HCT116 (cell line): ENCODE measurements around the gene TRAF3. TPM values are rescaled to one million over a fixed set of nuclear protein-coding genes. Genes with fewer than 3 reads are reported as not detected.

ENCODE experiments used
- ATAC-seq: fragments of 200-7000 bp; cut with Tn5 transposase; 2 replicates; pipeline ENCODE4 v1.9.1; 2020; ENCODE audit warnings: mild to moderate bottlenecking, moderate library complexity
- BruUV-seq: library from RNA; stranded (reverse); fragments of 400-500 nt; replicated peaks from 2 replicates; lab custom pipeline; 2021; lab: Mats Ljungman, UMichigan
- CTCF ChIA-PET: fragments of 300-600 bp; sonication (Branson Sonifier 250); formaldehyde crosslinking; loops from one replicate; lab custom pipeline; 2021; ENCODE audit warnings: antibody characterized with exemption; lab: Charles Lee
- POLR2A ChIA-PET: fragments of 300-600, 350-600 bp; sonication (Branson Sonifier 250); formaldehyde crosslinking; loops from one replicate; lab custom pipeline; 2021; ENCODE audit warnings: antibody characterized with exemption; lab: Charles Lee
- RAD21 ChIA-PET, 2 experiments: fragments of 300-600 bp; sonication (Branson Sonifier 250); formaldehyde crosslinking; loops; one replicate each; lab custom pipeline; 2023; ENCODE audit warnings: low total read pairs in 2 of 2; ENCODE audit not compliant: uncharacterized antibody in 2 of 2, unreplicated experiment in 2 of 2, low non-redundant PET in 1 of 2; lab: Charles Lee
- DNase-seq: peaks from one replicate; pipeline ENCODE4 v3.0.0-alpha.2; 2010; ENCODE audit warnings: low read depth, low spot score
- H2AFZ ChIP-seq: fragments of 200-600 bp; shearing (Covaris generic), sonication (generic); 2 replicates; pipeline ENCODE4 v1.6.1; 2017; ENCODE audit warnings: low read depth, mixed run types, mixed read lengths, antibody characterized with exemption, low read length; ENCODE audit not compliant: poor library complexity, severe bottlenecking
- H3K27ac ChIP-seq: 2 replicates; pipeline ENCODE4 v1.5.1; 2012; ENCODE audit warnings: low read depth, low read length
- H3K27me3 ChIP-seq: fragments of 200-600 bp; sonication (generic); 2 replicates; pipeline ENCODE4 v1.6.1; 2016; ENCODE audit warnings: mixed run types, low read length, mixed read lengths; ENCODE audit not compliant: insufficient read depth
- H3K36me3 ChIP-seq, 2 experiments: fragments of 200-500 bp in 1 of 2; fragments of 200-600 bp in 1 of 2; sonication (Bioruptor generic) in 1 of 2; sonication (generic) in 1 of 2; 2 replicates each; pipeline versions ENCODE4 v1.5.1 to v1.6.1; 2014 to 2016; ENCODE audit warnings: low read length in 2 of 2, inconsistent platforms in 1 of 2, mixed read lengths in 1 of 2, mixed run types in 1 of 2; ENCODE audit not compliant: insufficient read depth in 2 of 2, control insufficient read depth in 1 of 2
- H3K4me1 ChIP-seq, 2 experiments: fragments of 200-600 bp in 1 of 2; sonication (generic) in 1 of 2; 2 replicates each; pipeline versions ENCODE4 v1.5.1 to v1.6.1; 2012 to 2017; ENCODE audit warnings: low read length in 2 of 2, inconsistent platforms in 1 of 2, mild to moderate bottlenecking in 1 of 2, mixed read lengths in 1 of 2, mixed run types in 1 of 2, moderate library complexity in 1 of 2; ENCODE audit not compliant: insufficient read depth in 2 of 2, control insufficient read depth in 1 of 2
- H3K4me2 ChIP-seq: fragments of 200-600 bp; sonication (generic); 2 replicates; pipeline ENCODE4 v1.6.1; 2017; ENCODE audit warnings: mixed run types, low read length, mixed read lengths
- H3K4me3 ChIP-seq, 2 experiments: fragments of 200-600 bp in 1 of 2; sonication (generic) in 1 of 2; replicated peaks in 1 of 2; 2 replicates each; pipeline ENCODE4 v1.5.1; 2011 to 2016; ENCODE audit warnings: low read length in 2 of 2, control low read depth in 1 of 2, low read depth in 1 of 2, mild to moderate bottlenecking in 1 of 2, mixed read lengths in 1 of 2, mixed run types in 1 of 2
- H3K79me2 ChIP-seq: fragments of 200-600 bp; sonication (generic); 2 replicates; pipeline ENCODE4 v1.6.1; 2017; ENCODE audit warnings: mild to moderate bottlenecking, mixed run types, low read length, moderate library complexity, mixed read lengths; ENCODE audit not compliant: insufficient read depth
- H3K9ac ChIP-seq: fragments of 200-600 bp; sonication (generic); 2 replicates; pipeline ENCODE4 v1.6.1; 2016; ENCODE audit warnings: low read length, mixed read lengths
- H3K9me2 ChIP-seq: fragments of 200-600 bp; sonication (generic), shearing (Covaris generic); 2 replicates; pipeline ENCODE4 v1.6.1; 2017; ENCODE audit warnings: mixed run types, mild to moderate bottlenecking, moderate library complexity; ENCODE audit not compliant: insufficient read depth
- H3K9me3 ChIP-seq, 2 experiments: fragments of 200-500 bp in 1 of 2; fragments of 200-600 bp in 1 of 2; sonication (Bioruptor generic) in 1 of 2; sonication (generic) in 1 of 2; 2 replicates each; pipeline ENCODE4 v1.6.1; 2014 to 2017; ENCODE audit warnings: low read length in 2 of 2, mixed read lengths in 2 of 2, inconsistent platforms in 1 of 2, low read depth in 1 of 2, mild to moderate bottlenecking in 1 of 2, mixed run types in 1 of 2, moderate library complexity in 1 of 2; ENCODE audit not compliant: control insufficient read depth in 1 of 2, insufficient read depth in 1 of 2
- H4K20me1 ChIP-seq: fragments of 200-600 bp; sonication (generic), shearing (Covaris generic); 2 replicates; pipeline ENCODE4 v1.6.1; 2017; ENCODE audit warnings: mixed run types, mild to moderate bottlenecking, moderate library complexity; ENCODE audit not compliant: insufficient read depth
- ATF3 ChIP-seq: IDR thresholded peaks from 2 replicates; pipeline ENCODE4 v1.6.1; 2012
- CBX3 ChIP-seq: IDR thresholded peaks from 2 replicates; pipeline ENCODE4 v1.6.1; 2012; ENCODE audit warnings: low read depth
- CEBPB ChIP-seq: IDR thresholded peaks from 2 replicates; pipeline ENCODE4 v1.6.1; 2012; ENCODE audit warnings: low read depth
- CTCF ChIP-seq, 3 experiments: fragments of 200-600 bp in 1 of 3; sonication (generic) in 1 of 3; IDR thresholded peaks in 2 of 3; conservative IDR thresholded peaks in 1 of 3; 2 replicates each; pipeline ENCODE4 v1.5.1; 2012 to 2017; ENCODE audit warnings: low read depth in 2 of 3, low read length in 2 of 3, antibody characterized with exemption in 1 of 3, borderline replicate concordance in 1 of 3, control low read depth in 1 of 3, mild to moderate bottlenecking in 1 of 3, mixed read lengths in 1 of 3, mixed run types in 1 of 3, moderate library complexity in 1 of 3; ENCODE audit not compliant: insufficient read depth in 1 of 3
- JUND ChIP-seq: IDR thresholded peaks from 2 replicates; pipeline ENCODE4 v1.6.1; 2012
- POLR2AphosphoS5 ChIP-seq: IDR thresholded peaks from 2 replicates; pipeline ENCODE4 v1.6.1; 2011; ENCODE audit warnings: mild to moderate bottlenecking, low read depth, low read length, moderate library complexity
- RAD21 ChIP-seq: IDR thresholded peaks from 2 replicates; pipeline ENCODE4 v1.6.1; 2012; ENCODE audit warnings: low read depth, mild to moderate bottlenecking
- REST ChIP-seq: IDR thresholded peaks from 2 replicates; pipeline ENCODE4 v1.6.1; 2012; ENCODE audit warnings: low read depth
- SP1 ChIP-seq: IDR thresholded peaks from 2 replicates; pipeline ENCODE4 v1.6.1; 2012; ENCODE audit warnings: low read depth
- SRF ChIP-seq: IDR thresholded peaks from 2 replicates; pipeline ENCODE4 v1.6.1; 2012; ENCODE audit warnings: low read depth
- ZNF274 ChIP-seq: fragments of 200-500 bp; sonication (Bioruptor generic); IDR thresholded peaks from 2 replicates; pipeline ENCODE4 v1.6.1; 2014; ENCODE audit warnings: mild to moderate bottlenecking, low read depth, low read length, inconsistent platforms
- intact Hi-C: fragments of 100-400 bp; cut with micrococcal nuclease; formaldehyde crosslinking; loops from 2 replicates; pipeline ENCODE4 v1.10.0; 2022
- total RNA-seq: library from RNA; stranded (reverse); gene quantifications from one replicate; pipeline ENCODE4 v1.2.1, GENCODE V29; 2021; ENCODE audit not compliant: unreplicated experiment

Gene TRAF3
- total RNA-seq, 1 experiment from 2014 or later, result 32.1 TPM

GRCh38 chr14:102898298-102898697, 121.0 kb downstream of the TRAF3 start:
- POLR2A ChIA-PET, result no interaction called here
- H3K9me2 ChIP-seq, result no peaks in the 10 kb centered on the region
- H2AFZ ChIP-seq, result no peak overlapping the region
- TF ChIP-seq ZNF274, result no peak
- TF ChIP-seq, all 23 proteins: peak for 0
- Histone ChIP-seq H3K4me2 (no peak overlapping the region), H3K36me3 (peaks cover 0 to 17% of the 10 kb centered on the region in 2 experiments; a peak in 1 of 4 replicates), H3K27me3 (no peaks in the 10 kb centered on the region), H3K4me3 (no peak overlapping the region), H3K9ac (no peak overlapping the region), H3K4me1 (no peaks in the 10 kb centered on the region), H3K9me3 (no peaks in the 10 kb centered on the region), H4K20me1 (no peaks in the 10 kb centered on the region), H3K79me2 (no peaks in the 10 kb centered on the region), H3K27ac (no peak overlapping the region)
- ChIA-PET CTCF (no interaction called here), RAD21 (no interaction called here)
- intact Hi-C loops, result no loop called here
- DNase-seq (no peak), ATAC-seq (no peak)
- no TSS peak for BruUV-seq

- ChIA-PET POLR2A (no interaction called here), CTCF (no interaction called here)
- no TSS peak for BruUV-seq
Measured at GRCh38 chr14:102898776-102899515, 121.7 kb downstream of the TRAF3 start.

More at GRCh38 chr14:102898776-102899515, 121.7 kb downstream of the TRAF3 start:
- Histone ChIP-seq H3K79me2 (no peaks in the 10 kb centered on the region), H3K9me3 (no peaks in the 10 kb centered on the region), H3K27me3 (no peaks in the 10 kb centered on the region), H3K36me3 (peaks cover 0 to 17% of the 10 kb centered on the region in 2 experiments; a peak in 1 of 4 replicates), H3K9me2 (no peaks in the 10 kb centered on the region), H3K4me1 (no peaks in the 10 kb centered on the region), H3K4me2 (no peak overlapping the region), H3K4me3 (no peak overlapping the region), H3K27ac (no peak overlapping the region), H2AFZ (no peak overlapping the region), H4K20me1 (no peaks in the 10 kb centered on the region), H3K9ac (no peak overlapping the region)
- TF ChIP-seq REST (no peak), RAD21 (no peak), POLR2AphosphoS5 (no peak), SP1 (no peak), SRF (no peak), CTCF (IDR thresholded peaks at IDR 0.05 in 2 of 3, conservative IDR thresholded peaks at IDR 0.05 in 1 of 3; ENCODE audit: borderline replicate concordance in 1 of 3, insufficient read depth in 1 of 3, low read depth in 2 of 3, low read length in 2 of 3) (no peak), CBX3 (no peak), CEBPB (no peak), ZNF274 (no peak), ATF3 (no peak), JUND (no peak)
- 0 out of 2 replicates have a peak, but pooled peaks have one; percentile 30 for ATAC-seq
- RAD21 ChIA-PET, result no interaction called here
- DNase-seq, result no peak
- intact Hi-C loops, result no loop called here
